Measurements from ENCODE around the gene LAMA2.

LAMA2 gene, protein sequence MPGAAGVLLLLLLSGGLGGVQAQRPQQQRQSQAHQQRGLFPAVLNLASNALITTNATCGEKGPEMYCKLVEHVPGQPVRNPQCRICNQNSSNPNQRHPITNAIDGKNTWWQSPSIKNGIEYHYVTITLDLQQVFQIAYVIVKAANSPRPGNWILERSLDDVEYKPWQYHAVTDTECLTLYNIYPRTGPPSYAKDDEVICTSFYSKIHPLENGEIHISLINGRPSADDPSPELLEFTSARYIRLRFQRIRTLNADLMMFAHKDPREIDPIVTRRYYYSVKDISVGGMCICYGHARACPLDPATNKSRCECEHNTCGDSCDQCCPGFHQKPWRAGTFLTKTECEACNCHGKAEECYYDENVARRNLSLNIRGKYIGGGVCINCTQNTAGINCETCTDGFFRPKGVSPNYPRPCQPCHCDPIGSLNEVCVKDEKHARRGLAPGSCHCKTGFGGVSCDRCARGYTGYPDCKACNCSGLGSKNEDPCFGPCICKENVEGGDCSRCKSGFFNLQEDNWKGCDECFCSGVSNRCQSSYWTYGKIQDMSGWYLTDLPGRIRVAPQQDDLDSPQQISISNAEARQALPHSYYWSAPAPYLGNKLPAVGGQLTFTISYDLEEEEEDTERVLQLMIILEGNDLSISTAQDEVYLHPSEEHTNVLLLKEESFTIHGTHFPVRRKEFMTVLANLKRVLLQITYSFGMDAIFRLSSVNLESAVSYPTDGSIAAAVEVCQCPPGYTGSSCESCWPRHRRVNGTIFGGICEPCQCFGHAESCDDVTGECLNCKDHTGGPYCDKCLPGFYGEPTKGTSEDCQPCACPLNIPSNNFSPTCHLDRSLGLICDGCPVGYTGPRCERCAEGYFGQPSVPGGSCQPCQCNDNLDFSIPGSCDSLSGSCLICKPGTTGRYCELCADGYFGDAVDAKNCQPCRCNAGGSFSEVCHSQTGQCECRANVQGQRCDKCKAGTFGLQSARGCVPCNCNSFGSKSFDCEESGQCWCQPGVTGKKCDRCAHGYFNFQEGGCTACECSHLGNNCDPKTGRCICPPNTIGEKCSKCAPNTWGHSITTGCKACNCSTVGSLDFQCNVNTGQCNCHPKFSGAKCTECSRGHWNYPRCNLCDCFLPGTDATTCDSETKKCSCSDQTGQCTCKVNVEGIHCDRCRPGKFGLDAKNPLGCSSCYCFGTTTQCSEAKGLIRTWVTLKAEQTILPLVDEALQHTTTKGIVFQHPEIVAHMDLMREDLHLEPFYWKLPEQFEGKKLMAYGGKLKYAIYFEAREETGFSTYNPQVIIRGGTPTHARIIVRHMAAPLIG (N-terminal part only)

DNA sequence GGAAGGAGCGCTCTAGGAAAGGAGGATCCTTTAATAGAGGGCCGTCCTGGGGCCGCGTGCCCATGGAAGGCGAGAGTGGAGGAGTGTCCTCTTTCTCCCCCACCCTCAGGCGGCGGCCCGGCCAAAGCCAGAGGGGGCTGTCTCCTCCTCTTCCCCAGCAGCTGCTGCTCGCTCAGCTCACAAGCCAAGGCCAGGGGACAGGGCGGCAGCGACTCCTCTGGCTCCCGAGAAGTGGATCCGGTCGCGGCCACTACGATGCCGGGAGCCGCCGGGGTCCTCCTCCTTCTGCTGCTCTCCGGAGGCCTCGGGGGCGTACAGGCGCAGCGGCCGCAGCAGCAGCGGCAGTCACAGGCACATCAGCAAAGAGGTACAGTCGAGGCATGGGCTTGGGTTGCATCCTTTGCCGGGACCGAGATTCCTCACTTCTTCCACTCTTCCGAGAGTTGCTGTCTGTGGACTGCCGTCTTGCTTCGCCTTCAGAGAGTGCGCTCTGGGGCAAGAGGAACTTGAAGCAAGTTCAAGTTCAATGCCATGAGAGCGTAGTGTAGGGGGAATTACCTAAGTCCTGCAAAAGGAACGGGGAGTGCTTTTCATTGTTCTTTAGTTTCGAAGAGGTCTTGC is at the start of gene LAMA2:
Gene LAMA2, plus strand, starts transcription at position 148 of the 621 bp plus-strand sequence. Its CDS starts 108 bp downstream, at position 256.
- peak; percentile 20 for DNase-seq

DNA sequence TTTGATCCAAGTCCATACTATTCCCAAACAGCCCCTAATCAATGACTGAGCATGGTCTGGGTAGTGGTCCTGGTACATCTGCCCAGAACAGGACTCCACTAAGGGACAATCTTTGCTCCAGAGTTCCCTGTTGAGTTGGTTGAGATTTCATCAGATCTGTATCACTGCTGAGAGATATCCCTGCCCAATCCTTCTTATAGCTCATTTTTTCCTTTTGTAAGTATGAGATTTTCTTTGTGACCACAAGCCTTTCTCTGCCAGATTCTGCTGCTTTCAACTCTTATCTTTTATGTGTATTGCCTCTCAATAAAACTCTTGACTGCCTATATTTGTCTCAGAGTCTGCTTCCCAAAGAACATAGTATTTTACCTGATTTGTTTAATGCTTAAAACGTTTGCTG is 46.2 kb upstream of the LAMA2 start:
- DNase-seq = no peak

DNA sequence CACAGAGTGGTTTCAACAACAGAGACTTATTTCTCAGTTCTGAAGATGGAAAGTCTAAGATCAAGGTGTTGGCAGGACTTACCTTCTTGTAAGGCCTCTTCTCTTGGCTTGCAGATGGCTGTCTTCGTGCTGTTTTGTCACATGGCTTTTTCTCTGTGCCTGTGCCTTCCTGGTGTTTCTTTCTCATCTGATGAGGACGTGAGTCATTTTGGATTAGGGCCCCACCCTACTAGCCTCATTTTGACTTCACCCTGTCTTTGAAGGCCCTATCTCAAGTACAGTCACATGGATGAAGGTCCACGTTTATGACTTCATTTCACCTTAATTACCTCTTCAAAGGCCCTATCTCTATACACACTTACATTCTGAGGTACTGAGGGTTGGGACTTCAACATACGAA is 41.4 kb upstream of the LAMA2 start:
- DNase-seq = no peak

DNA sequence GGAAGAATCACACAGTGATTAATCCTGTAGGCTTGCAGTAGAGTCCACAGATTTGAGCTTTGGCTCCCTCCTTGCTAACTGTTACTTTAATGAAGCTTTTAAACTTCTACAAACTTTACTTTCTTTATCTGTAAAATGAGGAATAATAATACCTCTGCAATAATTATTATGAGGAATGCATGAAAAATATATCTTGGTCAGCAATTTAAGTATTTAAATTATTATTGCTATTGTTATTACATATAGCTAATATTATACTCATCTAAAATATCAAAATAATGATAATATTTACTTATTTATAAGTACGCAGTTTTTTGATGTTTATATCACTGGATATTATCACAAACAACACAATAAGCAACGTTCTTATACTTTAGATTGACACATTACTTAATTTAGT is 38.3 kb upstream of the LAMA2 start:
- no peak for DNase-seq

DNA sequence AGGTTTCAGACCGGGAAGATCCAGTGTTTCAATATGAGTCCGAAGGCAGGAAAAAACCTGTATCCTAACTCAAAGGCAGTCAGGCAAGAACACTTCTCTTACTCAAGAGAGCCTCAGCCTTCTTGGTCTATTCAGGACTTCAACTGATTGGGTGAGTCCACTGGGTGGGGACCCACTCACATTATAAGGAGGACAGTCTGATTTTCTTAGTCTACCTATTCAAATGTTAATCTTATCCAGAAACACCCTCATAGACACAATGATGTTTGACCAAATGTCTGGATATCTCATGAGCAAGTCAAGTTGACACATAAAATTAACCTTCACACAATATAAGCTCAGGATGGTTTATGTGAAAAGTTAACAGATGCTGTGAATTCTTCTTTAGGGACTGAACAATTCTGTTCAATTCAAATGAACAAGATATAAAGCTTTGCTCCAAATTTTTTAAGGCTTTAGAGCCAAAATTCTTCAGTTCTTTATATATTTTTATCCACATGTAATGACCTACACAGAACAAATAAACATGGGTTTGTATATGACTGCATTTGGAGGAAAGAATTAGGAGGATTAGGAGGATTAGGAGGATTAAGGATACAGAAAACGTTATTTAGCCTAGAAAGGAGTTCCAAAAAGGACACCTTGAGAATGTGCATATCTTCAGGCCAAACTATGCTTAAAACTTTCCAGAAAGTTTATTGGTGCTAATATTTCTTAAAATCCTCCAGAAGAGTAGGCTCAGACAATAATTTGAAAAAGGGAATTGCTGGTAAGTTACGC is 35.3 kb upstream of the LAMA2 start:
- DNase-seq = no peak

DNA sequence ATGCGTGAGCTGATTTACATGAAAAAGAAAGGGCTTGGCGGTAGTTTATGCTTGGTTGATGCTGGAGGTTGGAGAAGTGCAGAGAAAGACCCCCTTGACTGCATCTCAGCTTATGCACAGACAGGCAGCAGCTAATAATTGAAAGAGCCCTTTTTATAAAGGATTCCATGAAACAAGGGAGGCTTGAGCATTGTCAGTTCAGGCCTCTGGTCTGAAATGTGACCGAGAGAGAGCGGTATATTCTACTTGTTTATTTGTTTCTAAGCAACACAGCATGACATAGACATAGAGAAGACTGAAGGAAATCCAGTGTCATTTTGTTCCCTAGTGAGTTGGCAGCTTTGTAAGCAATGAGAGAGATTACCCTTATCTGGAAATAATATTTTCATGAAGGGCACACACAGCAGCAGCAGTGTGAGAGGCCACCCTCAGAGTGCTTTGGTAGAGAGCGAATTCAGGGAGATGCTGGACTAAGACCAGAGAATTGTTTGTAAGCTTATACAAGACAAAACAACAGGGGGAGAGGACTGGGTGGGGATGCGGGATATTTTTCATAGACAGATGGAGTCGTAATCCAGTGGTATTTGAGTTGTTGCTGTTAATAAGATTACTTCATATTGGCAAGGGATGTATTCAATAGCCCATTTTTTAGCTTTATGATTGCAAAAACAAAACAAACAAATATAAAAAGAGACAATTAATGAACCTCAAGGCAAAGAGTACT is 34.6 kb upstream of the LAMA2 start:
- no peak for DNase-seq

DNA sequence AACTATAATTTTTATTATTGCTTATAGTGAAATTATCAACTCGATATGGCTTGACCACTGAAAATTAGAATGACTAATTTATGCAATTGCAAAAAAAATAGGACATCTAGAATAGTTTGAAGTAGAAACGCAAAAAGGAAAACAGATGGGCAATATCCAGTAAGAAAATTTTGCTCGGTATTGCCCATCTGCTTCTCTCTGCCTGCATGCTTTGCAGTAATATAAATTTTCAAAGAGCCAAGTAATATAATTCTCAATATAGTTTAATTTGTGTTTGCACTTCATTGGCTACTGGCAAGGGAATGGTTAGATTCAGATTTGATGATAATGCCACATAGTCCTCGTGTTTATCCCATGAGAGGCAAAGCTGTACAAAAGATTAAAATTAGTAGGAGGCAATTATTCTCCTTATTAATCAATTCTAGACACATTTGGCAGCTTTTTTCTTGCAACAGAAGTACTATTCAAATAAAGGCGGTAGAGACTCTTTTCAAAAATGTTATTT is 27.3 kb upstream of the LAMA2 start:
- DNase-seq = no peak

DNA sequence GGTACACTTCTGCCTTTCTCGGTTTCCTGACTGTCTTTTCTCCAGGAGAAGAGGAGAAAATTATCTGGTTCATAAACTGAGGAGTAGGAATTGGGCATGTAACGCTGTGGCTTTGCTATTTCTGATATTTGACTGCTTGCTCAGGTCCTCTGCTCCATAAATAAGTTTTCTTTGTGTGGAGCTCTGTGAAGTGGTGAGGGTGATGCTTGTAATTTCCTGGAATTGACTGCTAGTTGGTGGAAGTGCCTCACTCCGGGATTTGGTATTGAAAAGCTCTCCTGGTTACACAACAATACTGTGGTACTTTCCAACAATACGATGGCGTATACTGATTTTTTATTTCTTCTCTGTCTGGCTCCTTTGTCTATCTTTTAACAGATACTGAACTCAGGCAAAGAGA is 25.1 kb upstream of the LAMA2 start:
- DNase-seq = no peak

DNA sequence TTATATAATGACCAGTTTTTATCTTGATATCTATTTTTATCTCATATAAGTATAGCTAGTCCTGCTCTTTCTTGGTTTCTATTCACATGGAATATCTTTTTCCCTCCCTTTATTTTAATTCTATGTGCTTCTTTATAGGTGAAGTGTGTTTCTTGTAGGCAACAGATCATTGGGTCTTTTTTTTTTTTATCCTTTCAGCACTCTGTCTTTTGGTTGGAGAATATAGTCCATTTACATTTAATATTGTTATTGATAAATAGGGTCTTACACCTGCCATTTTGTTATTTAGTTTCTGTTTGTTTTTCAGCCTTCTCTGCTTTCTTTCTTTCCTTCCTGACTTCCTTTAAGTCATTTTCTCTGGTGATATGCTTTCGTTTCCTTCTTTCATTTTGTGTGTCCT is 22.2 kb upstream of the LAMA2 start:
- DNase-seq = no peak

DNA sequence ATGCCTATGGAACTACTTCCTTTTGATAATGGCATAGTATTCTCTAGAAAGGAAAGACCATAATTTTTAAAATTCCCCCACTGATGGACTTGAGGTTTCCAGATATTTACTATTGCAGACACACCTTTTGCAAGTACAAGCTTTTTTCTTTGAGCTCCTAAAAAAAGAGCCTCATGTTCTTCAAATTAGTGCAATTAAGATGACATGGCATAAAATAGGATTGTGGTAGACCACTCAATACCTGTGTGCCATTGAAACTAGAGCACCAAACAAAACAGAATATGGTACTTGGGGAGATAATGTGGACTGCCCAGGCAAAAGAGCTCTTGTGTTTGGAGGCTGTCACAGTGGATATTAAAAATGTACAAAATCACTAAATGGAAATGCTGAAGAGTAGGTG is 19.0 kb upstream of the LAMA2 start:
- DNase-seq = no peak

DNA sequence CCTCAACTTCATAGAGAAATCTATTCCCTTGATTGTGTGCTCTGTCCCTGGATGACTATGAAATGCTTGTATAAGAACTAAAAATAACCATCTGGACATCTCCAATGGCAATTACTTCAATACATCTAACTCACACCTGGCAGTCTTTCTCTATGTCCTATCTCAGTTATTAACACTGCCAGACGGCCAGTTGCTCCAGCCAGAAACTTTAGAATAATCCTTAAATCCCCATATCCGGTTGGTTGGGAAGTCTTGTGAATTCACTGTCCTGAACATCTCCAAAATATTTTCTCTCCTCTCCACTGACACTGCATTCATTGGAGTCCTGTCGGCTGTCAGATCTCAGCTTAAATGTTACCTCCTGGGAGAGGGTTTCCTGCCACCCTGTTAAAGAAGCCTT is 12.2 kb upstream of the LAMA2 start:
- no peak for DNase-seq

DNA sequence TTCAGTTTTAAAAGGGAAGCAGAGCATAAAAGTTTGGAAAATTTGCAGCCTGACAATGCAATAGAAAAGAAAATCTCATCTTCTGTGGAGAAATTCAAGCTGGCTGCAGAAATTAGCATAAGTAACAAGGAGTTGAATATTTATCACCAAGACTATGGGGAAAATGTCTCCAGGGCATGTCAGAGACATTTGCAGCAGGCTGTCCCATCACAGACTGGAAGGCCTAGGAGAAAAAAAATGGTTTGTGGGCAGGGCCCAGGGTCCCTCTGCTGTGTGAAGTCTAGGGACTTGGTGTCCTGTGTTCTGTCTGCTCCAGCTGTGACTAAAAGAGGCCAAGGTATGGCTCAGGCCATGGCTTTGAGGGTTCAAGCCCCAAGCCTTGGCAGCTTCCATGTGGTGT is 8.1 kb upstream of the LAMA2 start:
- DNase-seq = no peak

DNA sequence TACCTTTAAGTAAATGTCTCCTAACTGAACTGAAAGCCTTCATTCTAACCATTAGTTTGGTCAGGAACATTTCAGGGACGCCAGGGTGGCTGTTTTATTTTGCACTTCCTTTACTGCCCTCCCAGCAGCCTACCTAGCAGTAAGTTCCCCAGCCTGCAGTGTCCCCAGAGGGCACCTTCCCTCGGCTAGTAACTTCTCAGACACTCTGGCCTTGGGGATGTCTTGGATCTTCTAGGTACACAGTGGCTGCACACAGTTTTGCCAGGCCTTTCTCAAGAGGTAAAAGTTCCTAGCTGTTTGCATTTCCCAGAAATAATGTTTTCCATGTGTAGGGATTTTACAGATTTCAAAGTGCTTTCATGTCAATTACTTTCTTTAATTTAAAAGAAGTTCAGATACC is 378 bp upstream of the LAMA2 start:
- DNase-seq = no peak

DNA sequence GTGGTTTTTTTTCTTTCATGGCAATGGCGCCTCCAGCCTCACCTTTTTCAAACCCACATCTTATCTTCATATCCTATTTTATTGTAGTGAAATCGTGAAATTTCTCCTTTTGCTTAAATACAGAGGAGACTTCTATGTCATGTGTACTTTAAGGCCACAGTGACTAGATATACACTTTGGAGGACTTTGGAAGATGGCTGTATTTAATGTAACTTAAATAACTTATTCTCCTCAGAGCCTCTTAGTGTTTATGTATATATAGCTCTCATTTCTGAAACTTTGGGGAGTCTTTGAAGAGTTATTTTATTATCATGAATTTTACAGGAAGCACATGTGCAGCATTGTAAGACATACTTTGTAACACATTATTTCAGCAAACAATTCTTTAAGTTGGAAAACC is 968 bp downstream of the LAMA2 start:
- no peak for DNase-seq

DNA sequence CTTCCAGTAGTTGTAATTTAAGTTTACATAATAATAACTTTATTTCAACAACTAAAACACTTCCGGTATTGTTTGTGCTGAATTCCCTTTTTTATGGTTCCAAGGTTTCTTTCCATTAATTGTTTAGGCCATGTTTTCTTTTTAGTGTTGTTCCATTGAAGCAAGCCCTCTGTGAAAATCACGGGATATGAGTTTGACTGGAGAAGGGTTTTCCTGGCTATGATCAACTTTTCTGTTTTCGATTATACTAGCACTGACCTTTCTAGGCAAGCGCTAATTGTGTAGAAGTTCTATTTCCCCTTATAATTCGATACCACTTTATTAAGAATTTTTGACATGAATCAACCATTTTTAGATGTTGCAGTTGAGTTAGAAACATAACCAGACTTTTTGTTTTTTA is 2.4 kb downstream of the LAMA2 start:
- DNase-seq = no peak

DNA sequence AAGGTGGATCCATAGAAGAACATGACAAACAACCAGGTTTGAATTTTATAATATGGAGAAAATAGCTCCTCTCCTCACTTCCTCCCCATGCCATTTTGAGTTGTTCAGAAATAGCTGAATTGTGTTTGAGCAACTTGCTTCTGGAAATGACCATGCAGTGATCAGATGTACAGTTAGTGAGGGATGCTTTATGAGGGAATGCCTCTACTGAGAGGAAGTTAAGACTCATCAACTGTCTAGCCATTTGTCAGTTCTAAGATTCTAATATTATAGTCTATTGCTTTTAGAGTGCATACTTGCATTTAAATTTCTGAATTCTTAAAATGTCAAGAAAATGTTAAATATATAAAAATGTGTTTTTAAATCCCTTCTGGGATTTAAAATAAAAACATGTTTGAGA is 3.8 kb downstream of the LAMA2 start:
- DNase-seq = no peak

DNA sequence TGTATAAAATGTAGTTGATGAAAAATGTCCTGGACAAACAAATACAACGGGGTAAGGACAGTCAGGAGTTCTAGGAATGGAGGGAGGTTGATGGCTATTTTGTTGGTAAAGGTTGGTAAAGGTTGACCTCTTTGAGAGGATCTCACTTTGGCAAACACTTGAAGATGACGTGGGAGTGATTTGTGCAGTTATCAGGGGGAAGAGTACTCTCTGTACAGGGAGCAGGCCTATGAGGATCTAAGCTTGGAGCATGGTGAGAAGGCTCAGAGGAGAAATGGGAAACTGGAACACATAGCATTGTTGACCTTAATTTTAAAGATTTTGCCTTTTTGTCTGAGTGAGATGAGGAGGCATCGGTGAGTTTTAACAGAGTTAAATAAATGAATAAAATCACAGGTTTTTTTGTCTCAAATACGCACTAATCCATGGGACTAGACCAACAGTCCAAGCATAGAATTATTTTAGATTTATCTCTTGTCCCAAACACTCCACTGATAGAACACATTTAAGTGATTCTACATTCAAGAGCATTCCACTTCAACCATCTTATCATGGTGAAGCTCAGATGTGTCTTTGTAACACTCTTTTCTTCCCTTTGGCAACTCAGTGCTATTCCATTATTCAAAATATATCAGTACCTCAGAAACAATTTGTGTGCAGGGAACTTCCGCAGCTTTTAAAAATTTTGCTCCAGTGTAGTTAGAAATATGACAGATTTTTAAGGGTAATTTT is 5.7 kb downstream of the LAMA2 start:
- DNase-seq = no peak

DNA sequence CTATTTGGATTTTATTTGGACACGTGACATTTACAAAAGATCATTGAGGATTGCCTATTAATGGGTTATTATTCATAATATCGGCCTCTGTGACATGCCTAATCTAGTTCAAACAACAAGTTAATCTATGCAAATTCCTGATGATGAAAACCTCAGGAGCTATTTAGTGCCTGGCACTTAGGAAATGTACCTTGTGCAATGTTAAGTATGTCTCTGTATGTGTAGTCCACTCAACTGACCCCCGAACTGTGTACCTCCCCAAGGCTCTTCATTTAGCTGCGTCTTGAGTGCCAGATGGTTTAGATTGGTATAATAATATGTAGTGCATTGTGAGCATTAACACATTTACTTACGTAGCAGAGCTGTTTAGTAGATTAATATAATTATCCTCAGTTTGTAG is 6.9 kb downstream of the LAMA2 start:
- DNase-seq = no peak

DNA sequence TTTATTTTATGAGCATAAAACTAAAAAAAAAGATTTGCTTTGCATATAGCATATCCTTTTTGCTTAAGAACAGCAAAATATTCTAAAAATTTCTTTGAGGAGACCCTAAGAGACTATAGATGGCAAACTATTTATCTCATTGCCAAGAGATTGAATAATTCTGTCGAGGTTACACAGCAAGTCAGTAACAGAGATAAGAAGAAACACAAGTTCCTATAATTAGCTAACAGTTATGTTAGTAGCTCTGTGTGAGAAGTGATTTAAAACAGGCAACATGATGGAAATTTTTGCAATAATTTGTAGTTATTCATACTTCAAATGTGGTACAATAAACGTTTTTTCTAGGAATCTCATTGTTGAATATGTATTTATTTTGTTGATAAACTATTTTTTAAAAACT is 9.1 kb downstream of the LAMA2 start:
- DNase-seq = no peak

DNA sequence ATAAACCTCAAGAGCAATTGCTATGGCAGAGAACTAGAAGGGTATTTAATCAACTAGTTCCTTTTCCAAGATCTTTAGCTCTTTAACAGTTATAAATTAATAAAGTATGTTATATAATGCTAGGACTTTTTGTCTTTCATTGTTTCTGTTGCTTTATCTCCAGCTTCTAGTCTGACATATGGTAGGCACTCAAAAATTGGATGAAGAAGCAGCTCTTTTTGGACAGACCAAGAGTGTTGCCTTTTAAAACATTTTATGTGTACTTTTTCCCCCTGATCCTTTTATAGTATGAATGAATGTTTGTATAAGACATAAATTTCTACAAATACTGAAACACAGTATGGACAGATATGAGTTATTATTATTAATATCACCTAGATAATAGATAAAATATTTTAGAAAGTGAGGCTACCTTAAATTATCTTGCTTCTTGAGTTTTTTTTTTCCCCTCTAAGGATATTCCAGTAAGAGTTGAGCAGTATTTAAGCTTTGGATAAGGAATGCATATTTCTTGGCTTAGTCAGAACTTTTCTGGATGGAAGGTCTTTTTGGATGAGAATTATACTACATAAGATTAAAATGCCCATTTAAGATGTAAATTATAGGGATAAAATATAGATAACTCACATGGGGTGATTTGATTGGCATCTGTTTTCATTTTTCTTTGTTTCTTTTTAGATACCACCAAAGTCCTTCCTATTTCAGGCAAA is 16.6 kb downstream of the LAMA2 start:
- no peak for DNase-seq
